Measurements from ENCODE around the gene GHSR. TPM values are rescaled to one million over a fixed set of nuclear protein-coding genes. Genes with fewer than 3 reads are reported as not detected.
"Not testable (repeated sequence)": the region's sequence is repeated elsewhere in the genome, so short reads cannot be mapped to it uniquely, and the experiment has no call there.

GHSR gene
- total RNA-seq (2021; ENCODE audit: unreplicated experiment) (not detected), Bru-seq, nascent RNA (not detected), BruChase-seq, experiment 1, labeled RNA remaining after a 6-hour chase (not detected), BruChase-seq, experiment 2, labeled RNA remaining after a 2-hour chase (not detected)
- not detected in 2 replicates for polyA plus RNA-seq (2012)
- long read RNA-seq = 0 reads

DNA sequence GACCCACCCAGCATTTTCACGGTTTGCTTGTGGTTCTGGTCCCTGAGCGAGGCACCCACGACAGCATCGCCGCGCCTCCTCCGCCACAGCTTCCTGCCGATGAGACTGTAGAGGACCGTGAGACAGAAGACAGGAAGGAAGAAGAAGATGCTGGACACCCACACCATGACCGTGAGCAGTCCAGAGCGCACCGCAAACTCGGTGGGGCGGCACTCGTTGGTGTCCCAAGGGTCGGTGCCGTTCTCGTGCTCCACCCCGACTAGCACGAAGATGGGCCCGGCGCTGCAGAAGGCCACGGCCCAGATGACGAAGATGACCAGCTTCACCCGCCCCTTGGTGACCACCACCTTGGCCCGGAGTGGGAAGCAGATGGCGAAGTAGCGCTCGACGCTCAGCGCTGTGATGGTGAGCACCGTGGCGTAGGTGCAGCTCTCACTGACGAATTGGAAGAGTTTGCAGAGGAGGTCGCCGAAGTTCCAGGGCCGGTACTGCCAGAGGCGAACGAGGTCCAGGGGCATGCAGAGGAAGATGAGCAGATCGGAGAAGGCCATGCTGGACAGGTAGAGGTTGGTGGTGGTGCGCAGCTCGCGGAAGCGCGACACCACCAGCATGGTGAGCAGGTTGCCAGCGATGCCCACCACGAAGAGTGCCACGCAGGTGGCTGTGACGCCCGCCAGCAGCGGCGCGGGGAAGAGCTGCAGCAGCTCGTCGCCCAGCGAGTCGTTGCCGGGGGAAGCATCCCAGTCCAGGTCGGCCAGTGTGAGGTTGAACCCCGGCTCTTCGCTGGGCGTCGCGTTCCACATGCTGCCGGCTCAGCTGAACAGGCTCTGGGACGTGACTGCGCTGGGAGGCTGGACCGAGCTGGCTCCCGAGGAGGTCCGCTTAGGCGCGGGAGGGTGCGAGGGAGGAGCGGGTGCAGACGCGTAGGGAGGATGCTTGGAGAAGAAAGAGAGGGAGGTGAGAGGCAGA is at the start of gene GHSR:
GHSR (minus strand) TSS at position 846 of the 969 bp plus-strand sequence; CDS start at position 803, 43 bp downstream.
- ChIA-PET POLR2A (no interaction called here), RAD21 (ENCODE audit: low non-redundant PET in 1 of 2, low total read pairs in 2 of 2, uncharacterized antibody in 2 of 2, unreplicated experiment in 2 of 2) (no interaction called here), CTCF (no interaction called here)
- BruUV-seq (replicated peaks) = no TSS peak
- no peak within 1 kb of the TSS for H3K27ac ChIP-seq (ENCODE audit: low read depth, low read length)
- no peak within 1 kb of the TSS for H3K4me2 ChIP-seq (ENCODE audit: low read length)
- ATAC-seq (no peak), DNase-seq (ENCODE audit: low read depth, low spot score) (no peak)
- no peaks in the 10 kb centered on the region for H3K9me2 ChIP-seq (ENCODE audit: insufficient read depth)
- H2AFZ ChIP-seq (ENCODE audit: low read depth, low read length, poor library complexity, severe bottlenecking) = no peak within 1 kb of the TSS
- H3K79me2 ChIP-seq (ENCODE audit: insufficient read depth, low read length) = no peaks in the 10 kb centered on the region
- H3K4me1 ChIP-seq (ENCODE audit: control insufficient read depth in 1 of 2, insufficient read depth in 2 of 2, low read length in 2 of 2) = no peaks in the 10 kb centered on the region
- no peak for TF ChIP-seq CEBPB (IDR thresholded peaks at IDR 0.05; ENCODE audit: low read depth)
- TF ChIP-seq EGR1 (IDR thresholded peaks at IDR 0.05; ENCODE audit: low read depth) = no peak
- no peaks in the 10 kb centered on the region for H3K36me3 ChIP-seq (ENCODE audit: control insufficient read depth in 1 of 2, insufficient read depth in 2 of 2, low read length in 2 of 2)
- no peaks in the 10 kb centered on the region for H4K20me1 ChIP-seq (ENCODE audit: insufficient read depth)
- intact Hi-C loops (cut with micrococcal nuclease) = no loop called here
- no peak within 1 kb of the TSS for H3K9ac ChIP-seq (ENCODE audit: low read length)
- no peaks in the 10 kb centered on the region for H3K27me3 ChIP-seq (ENCODE audit: insufficient read depth, low read length)
- no peaks in the 10 kb centered on the region for H3K9me3 ChIP-seq (ENCODE audit: control insufficient read depth in 1 of 2, insufficient read depth in 1 of 2, low read depth in 1 of 2, low read length in 2 of 2)
- no peak within 1 kb of the TSS for H3K4me3 ChIP-seq (replicated peaks in 1 of 2; ENCODE audit: low read depth in 1 of 2, low read length in 2 of 2)

DNA sequence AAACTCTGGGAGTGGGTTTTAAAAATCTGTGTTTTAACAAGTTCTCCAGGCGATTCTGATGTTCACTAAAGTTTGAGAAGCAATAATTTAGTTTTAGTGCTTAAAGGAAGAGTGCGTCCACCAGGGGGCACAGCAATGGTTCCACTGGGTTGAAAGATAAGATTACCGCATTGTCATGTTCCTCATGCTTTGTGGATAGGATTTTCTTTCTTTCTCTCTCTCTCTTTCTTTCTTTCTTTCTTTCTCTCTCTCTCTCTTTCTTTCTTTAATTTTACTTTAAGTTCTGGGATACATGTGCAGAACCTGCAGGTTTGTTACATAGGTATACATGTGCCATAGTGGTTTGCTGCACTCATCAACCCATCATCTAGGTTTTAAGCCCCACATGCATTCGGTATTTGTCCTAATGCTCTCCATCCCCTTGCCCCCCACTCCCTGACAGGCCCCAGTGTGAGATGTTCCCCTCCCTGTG is 42.0 kb upstream of the GHSR start:
- H3K4me1 ChIP-seq (ENCODE audit: control insufficient read depth in 1 of 2, insufficient read depth in 2 of 2, low read length in 2 of 2); POLR2A ChIA-PET; H4K20me1 ChIP-seq (ENCODE audit: insufficient read depth); H3K4me3 ChIP-seq (replicated peaks in 1 of 2; ENCODE audit: low read depth in 1 of 2, low read length in 2 of 2); H3K9ac ChIP-seq (ENCODE audit: low read length); H3K4me2 ChIP-seq (ENCODE audit: low read length); CTCF ChIA-PET; H3K27me3 ChIP-seq (ENCODE audit: insufficient read depth, low read length); H3K9me3 ChIP-seq (ENCODE audit: control insufficient read depth in 1 of 2, insufficient read depth in 1 of 2, low read depth in 1 of 2, low read length in 2 of 2); BruUV-seq (replicated peaks); H3K36me3 ChIP-seq (ENCODE audit: control insufficient read depth in 1 of 2, insufficient read depth in 2 of 2, low read length in 2 of 2); RAD21 ChIA-PET (ENCODE audit: low non-redundant PET in 1 of 2, low total read pairs in 2 of 2, uncharacterized antibody in 2 of 2, unreplicated experiment in 2 of 2); H3K9me2 ChIP-seq (ENCODE audit: insufficient read depth); H3K79me2 ChIP-seq (ENCODE audit: insufficient read depth, low read length); H3K27ac ChIP-seq (ENCODE audit: low read depth, low read length): not testable (repeated sequence)
- TF ChIP-seq, protein P1, sequence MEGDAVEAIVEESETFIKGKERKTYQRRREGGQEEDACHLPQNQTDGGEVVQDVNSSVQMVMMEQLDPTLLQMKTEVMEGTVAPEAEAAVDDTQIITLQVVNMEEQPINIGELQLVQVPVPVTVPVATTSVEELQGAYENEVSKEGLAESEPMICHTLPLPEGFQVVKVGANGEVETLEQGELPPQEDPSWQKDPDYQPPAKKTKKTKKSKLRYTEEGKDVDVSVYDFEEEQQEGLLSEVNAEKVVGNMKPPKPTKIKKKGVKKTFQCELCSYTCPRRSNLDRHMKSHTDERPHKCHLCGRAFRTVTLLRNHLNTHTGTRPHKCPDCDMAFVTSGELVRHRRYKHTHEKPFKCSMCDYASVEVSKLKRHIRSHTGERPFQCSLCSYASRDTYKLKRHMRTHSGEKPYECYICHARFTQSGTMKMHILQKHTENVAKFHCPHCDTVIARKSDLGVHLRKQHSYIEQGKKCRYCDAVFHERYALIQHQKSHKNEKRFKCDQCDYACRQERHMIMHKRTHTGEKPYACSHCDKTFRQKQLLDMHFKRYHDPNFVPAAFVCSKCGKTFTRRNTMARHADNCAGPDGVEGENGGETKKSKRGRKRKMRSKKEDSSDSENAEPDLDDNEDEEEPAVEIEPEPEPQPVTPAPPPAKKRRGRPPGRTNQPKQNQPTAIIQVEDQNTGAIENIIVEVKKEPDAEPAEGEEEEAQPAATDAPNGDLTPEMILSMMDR (IDR thresholded peaks at IDR 0.05 in 2 of 3, conservative IDR thresholded peaks at IDR 0.05 in 1 of 3; ENCODE audit: borderline replicate concordance in 1 of 3, insufficient read depth in 1 of 3, low read depth in 2 of 3, low read length in 2 of 3) = peak; percentile 69 to 85 (median 71)
- peak; percentile 82 for TF ChIP-seq RAD21 (IDR thresholded peaks at IDR 0.05; ENCODE audit: low read depth)
- intact Hi-C loops (cut with micrococcal nuclease) = loop anchor here (1.0 to 2.0 kb wide), 3 partner anchors 106 to 176 kb away; no protein-coding TSS in a partner anchor
- peak overlapping the region; percentile 75 for H2AFZ ChIP-seq (ENCODE audit: low read depth, low read length, poor library complexity, severe bottlenecking)
- DNase-seq (ENCODE audit: low read depth, low spot score) (peak; percentile 48), ATAC-seq (peak; percentile 73)
